B cell (primary cell): Measurements from ENCODE around the gene FAM72A. TPM values are rescaled to one million over a fixed set of nuclear protein-coding genes. Genes with fewer than 3 reads are reported as not detected.
"Not testable (repeated sequence)": the region's sequence is repeated elsewhere in the genome, so short reads cannot be mapped to it uniquely, and the experiment has no call there.

Experiments used
- ATAC-seq: fragments of 200-7000 bp; cut with Tn5 transposase; one replicate; pipeline ENCODE4 v1.10.0; 2021; ENCODE audit warnings: low read depth, mild to moderate bottlenecking, moderate number of reproducible peaks, moderate library complexity
- CTCF ChIA-PET: fragments of 350-600 bp; sonication (Branson Sonifier 250); formaldehyde crosslinking; loops from one replicate; lab custom pipeline; 2021; ENCODE audit warnings: antibody characterized with exemption, inconsistent platforms; lab: Charles Lee
- POLR2A ChIA-PET: fragments of 350-600 bp; sonication (Branson Sonifier 250); formaldehyde crosslinking; loops from one replicate; lab custom pipeline; 2021; ENCODE audit warnings: antibody characterized with exemption; lab: Charles Lee
- DNase-seq: peaks from one replicate; pipeline ENCODE4 v3.0.0; 2013
- H2AFZ ChIP-seq: 2 replicates; pipeline ENCODE4 v1.6.1; 2012; ENCODE audit warnings: mild to moderate bottlenecking, low read depth, low read length; ENCODE audit not compliant: insufficient read depth, poor library complexity, severe bottlenecking
- H3K27ac ChIP-seq, 2 donors: 1 replicate in 1 of 2; 2 replicates in 1 of 2; pipeline ENCODE4 v1.5.1; 2012 to 2013; ENCODE audit warnings: low read length in 2 of 2, mild to moderate bottlenecking in 2 of 2, moderate library complexity in 1 of 2
- H3K27me3 ChIP-seq, 4 experiments: fragments of 200-600 bp in 1 of 4; sonication (generic) in 1 of 4; replicated peaks in 1 of 4; 1 replicate in 2 of 4; 2 replicates in 2 of 4; pipeline versions ENCODE4 v1.6.1 to v1.7.0; 2013 to 2016; ENCODE audit warnings: low read length in 3 of 4, mild to moderate bottlenecking in 2 of 4, mixed read lengths in 1 of 4, moderate library complexity in 1 of 4; ENCODE audit not compliant: insufficient read depth in 4 of 4, control insufficient read depth in 3 of 4; ENCODE audit errors: control extremely low read depth in 1 of 4
- H3K36me3 ChIP-seq, 2 experiments: replicated peaks in 1 of 2; 1 replicate in 1 of 2; 2 replicates in 1 of 2; pipeline versions ENCODE4 v1.6.1 to v1.7.1; 2013; ENCODE audit warnings: low read length in 1 of 2; ENCODE audit not compliant: insufficient read depth in 2 of 2, control insufficient read depth in 1 of 2; ENCODE audit errors: control extremely low read depth in 1 of 2, extremely low read depth in 1 of 2
- H3K4me1 ChIP-seq, 2 donors: fragments of 200-600 bp in 1 of 2; sonication (generic) in 1 of 2; 1 replicate in 1 of 2; 2 replicates in 1 of 2; pipeline versions ENCODE4 v1.5.1 to v1.6.1; 2013 to 2017; ENCODE audit warnings: low read length in 2 of 2; ENCODE audit not compliant: control insufficient read depth in 2 of 2, insufficient read depth in 2 of 2
- H3K4me2 ChIP-seq: replicated peaks from 2 replicates; pipeline ENCODE3; 2012; ENCODE audit warnings: mild to moderate bottlenecking, low read depth, low read length; ENCODE audit not compliant: poor library complexity, severe bottlenecking
- H3K4me3 ChIP-seq, 5 experiments: fragments of 200-600 bp in 1 of 5; sonication (generic) in 1 of 5; 1 replicate in 3 of 5; 2 replicates in 2 of 5; pipeline versions ENCODE4 v1.5.1 to v1.7.0; 2011 to 2016; ENCODE audit warnings: low read length in 4 of 5, mild to moderate bottlenecking in 4 of 5, low read depth in 2 of 5, control low read depth in 1 of 5, moderate library complexity in 1 of 5; ENCODE audit not compliant: insufficient read depth in 1 of 5; ENCODE audit errors: control extremely low read depth in 1 of 5, extremely low read depth in 1 of 5
- H3K79me2 ChIP-seq: fragments of 200-600 bp; sonication (generic); one replicate; pipeline ENCODE4 v1.6.0; 2016; ENCODE audit warnings: low read length; ENCODE audit not compliant: control insufficient read depth, insufficient read depth
- H3K9ac ChIP-seq: fragments of 200-600 bp; sonication (generic); 2 replicates; pipeline ENCODE4 v1.6.1; 2017; ENCODE audit warnings: mild to moderate bottlenecking, low read length, moderate library complexity
- H3K9me3 ChIP-seq, 3 donors: one replicate each; pipeline versions ENCODE4 v1.6.1 to v1.7.1; 2013; ENCODE audit warnings: low read length in 2 of 3; ENCODE audit not compliant: control insufficient read depth in 2 of 3, insufficient read depth in 1 of 3; ENCODE audit errors: control extremely low read depth in 1 of 3
- H4K20me1 ChIP-seq: 2 replicates; pipeline ENCODE4 v1.6.0; 2012; ENCODE audit warnings: mild to moderate bottlenecking, low read length; ENCODE audit not compliant: insufficient read depth, control insufficient read depth, poor library complexity, severe bottlenecking
- H3K27ac Mint-ChIP-seq: one replicate; pipeline ENCODE4 v1.8.0; 2021; ENCODE audit warnings: mixed read lengths
- H3K27me3 Mint-ChIP-seq: one replicate; pipeline ENCODE4 v1.8.0; 2021; ENCODE audit warnings: mixed read lengths
- H3K4me1 Mint-ChIP-seq: one replicate; pipeline ENCODE4 v1.8.0; 2021; ENCODE audit warnings: mixed read lengths
- H3K4me3 Mint-ChIP-seq: one replicate; pipeline ENCODE4 v1.8.0; 2021; ENCODE audit warnings: mixed read lengths
- H3K9me3 Mint-ChIP-seq: one replicate; pipeline ENCODE4 v1.8.0; 2022; ENCODE audit warnings: mixed read lengths; ENCODE audit not compliant: insufficient read depth
- WGBS: methylation state at CpG from one replicate; pipeline ENCODE4 v1.1.5; 2013; ENCODE audit warnings: missing lambda C conversion rate; ENCODE audit not compliant: insufficient coverage; 5-methylcytosine and 5-hydroxymethylcytosine counted together
- intact Hi-C: fragments of 100-400 bp; cut with micrococcal nuclease; formaldehyde crosslinking; loops from one replicate; pipeline ENCODE4 v1.10.0; 2022
- polyA plus RNA-seq: library from polyadenylated mRNA; depleted of rRNA; stranded (reverse); fragments of >200 nt; gene quantifications from 2 replicates; pipeline ENCODE4 v1.2.3, GENCODE V29; 2012
- total RNA-seq, 2 donors: library from RNA; stranded (reverse); fragments of 120-200 nt in 1 of 2; gene quantifications; 1 replicate in 1 of 2; 2 replicates in 1 of 2; pipeline versions ENCODE4 v1.2.3 to v1.2.4, GENCODE V29; 2013 to 2022

Gene FAM72A
- total and polyA plus RNA-seq, 2 donors (not counting 1 experiment from before 2014, with no cell fraction given), result 1.7 to 1.8 TPM

DNA sequence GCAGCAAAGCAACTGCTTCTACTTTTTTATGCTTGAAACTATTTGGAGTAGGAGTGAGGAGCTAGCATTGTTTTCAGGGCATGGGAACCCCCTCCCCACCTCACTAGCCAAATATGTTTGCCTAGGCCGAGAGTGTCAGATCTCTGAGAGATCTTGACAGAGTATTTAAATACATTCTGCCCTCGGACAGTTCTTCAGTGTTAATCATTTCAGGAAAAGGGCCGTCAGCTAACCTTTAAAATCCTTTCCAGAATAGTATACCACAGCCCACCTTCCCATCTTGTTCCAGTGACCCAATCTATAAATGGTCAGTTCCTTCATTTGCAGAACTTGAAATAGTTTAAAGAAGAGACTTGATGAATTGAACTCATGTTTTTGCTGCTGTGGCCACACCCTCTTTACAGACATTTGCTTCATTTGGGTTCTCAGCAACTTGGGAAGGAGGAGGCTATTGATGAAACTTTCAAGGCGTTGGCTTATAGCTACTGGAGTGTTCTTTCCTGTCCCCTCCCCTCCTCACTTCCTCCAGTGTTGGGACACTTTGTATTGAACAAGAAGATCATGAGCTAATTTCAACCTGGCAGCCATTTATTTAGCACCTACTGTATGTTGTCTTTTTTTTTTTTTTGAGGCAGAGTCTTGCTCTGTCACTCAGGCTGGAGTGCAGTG is 17.8 kb upstream of the FAM72A start:
- H3K4me3 Mint-ChIP-seq, H3K27ac ChIP-seq, H3K9ac ChIP-seq, H3K27me3 Mint-ChIP-seq, H3K27ac Mint-ChIP-seq, DNase-seq, H4K20me1 ChIP-seq, H3K27me3 ChIP-seq, intact Hi-C loops, H3K9me3 Mint-ChIP-seq, H2AFZ ChIP-seq, H3K4me1 ChIP-seq, H3K4me1 Mint-ChIP-seq, CTCF ChIA-PET, H3K4me3 ChIP-seq, H3K4me2 ChIP-seq, H3K36me3 ChIP-seq, H3K9me3 ChIP-seq, H3K79me2 ChIP-seq, POLR2A ChIA-PET, ATAC-seq: not testable (repeated sequence)
- no CpG with 5 or more reads among the region's 4 CpGs for WGBS

- H3K4me3 ChIP-seq, H3K27me3 ChIP-seq, H3K4me1 Mint-ChIP-seq, H3K27ac Mint-ChIP-seq, H3K4me1 ChIP-seq, H3K9ac ChIP-seq, POLR2A ChIA-PET, H3K27me3 Mint-ChIP-seq, CTCF ChIA-PET, H2AFZ ChIP-seq, H3K9me3 Mint-ChIP-seq, ATAC-seq, H3K9me3 ChIP-seq, H3K4me3 Mint-ChIP-seq, H4K20me1 ChIP-seq, DNase-seq, H3K36me3 ChIP-seq, H3K4me2 ChIP-seq, H3K79me2 ChIP-seq, intact Hi-C loops, H3K27ac ChIP-seq: not testable (repeated sequence)
- no CpG with 5 or more reads among the region's 13 CpGs for WGBS
Measured at GRCh38 chr1:206219514-206220331, 17.1 kb upstream of the FAM72A start.

DNA sequence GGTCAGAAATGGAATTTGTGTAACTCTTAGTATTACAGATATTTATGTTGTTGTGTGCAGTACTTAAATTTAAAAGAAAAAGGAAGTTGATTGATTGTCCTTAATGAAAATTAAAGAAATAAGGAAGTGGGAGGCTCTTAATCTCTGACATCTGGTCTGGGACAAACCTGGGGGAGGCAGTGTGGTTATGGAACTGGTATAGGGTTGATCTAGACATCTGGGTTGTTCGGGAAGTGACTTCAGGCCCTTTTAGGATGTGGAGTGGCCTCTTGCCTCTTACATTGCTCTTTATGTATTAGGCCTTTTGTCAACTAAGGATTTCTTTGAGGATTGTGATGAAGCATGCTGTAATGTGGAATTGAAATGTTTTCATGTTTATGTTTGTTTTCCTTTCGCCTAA is 16.1 kb upstream of the FAM72A start:
- H2AFZ ChIP-seq, H3K4me1 Mint-ChIP-seq, H3K4me3 Mint-ChIP-seq, POLR2A ChIA-PET, H4K20me1 ChIP-seq, H3K4me1 ChIP-seq, H3K79me2 ChIP-seq, intact Hi-C loops, H3K27me3 Mint-ChIP-seq, H3K9me3 Mint-ChIP-seq, H3K27ac Mint-ChIP-seq, H3K36me3 ChIP-seq, H3K27ac ChIP-seq, CTCF ChIA-PET, H3K9me3 ChIP-seq, H3K4me3 ChIP-seq, H3K4me2 ChIP-seq, H3K9ac ChIP-seq, H3K27me3 ChIP-seq, DNase-seq: not testable (repeated sequence)
- peak; percentile 17 for ATAC-seq
- WGBS, result no CpG with 5 or more reads among the region's 2 CpGs

DNA sequence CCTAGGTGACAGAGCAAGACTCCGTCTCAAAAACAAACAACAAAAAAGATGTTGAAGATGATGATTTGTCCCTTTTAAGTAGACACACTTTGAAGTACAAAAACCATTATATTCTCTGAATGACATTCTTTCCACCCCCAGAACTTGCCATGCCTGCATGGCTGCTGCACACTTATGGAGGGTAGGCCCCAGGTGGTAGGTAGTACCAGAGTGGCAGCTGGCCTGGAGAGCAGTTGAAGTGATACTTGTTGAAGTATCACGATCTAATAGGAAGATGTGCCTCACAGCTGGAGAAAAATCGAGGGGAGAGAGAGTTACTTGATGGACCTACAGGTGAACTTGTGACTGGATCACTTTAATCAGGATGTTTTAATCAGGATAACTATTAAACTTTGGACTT is 15.6 kb upstream of the FAM72A start:
- H3K4me3 ChIP-seq, H3K9me3 Mint-ChIP-seq, H3K4me3 Mint-ChIP-seq, H3K27ac Mint-ChIP-seq, H3K4me1 Mint-ChIP-seq, CTCF ChIA-PET, H3K79me2 ChIP-seq, H3K27me3 ChIP-seq, H3K27me3 Mint-ChIP-seq, H3K4me1 ChIP-seq, H2AFZ ChIP-seq, DNase-seq, H4K20me1 ChIP-seq, intact Hi-C loops, H3K27ac ChIP-seq, H3K36me3 ChIP-seq, H3K9me3 ChIP-seq, POLR2A ChIA-PET, H3K9ac ChIP-seq, H3K4me2 ChIP-seq: not testable (repeated sequence)
- peak; percentile 7 for ATAC-seq
- WGBS, result no CpG with 5 or more reads among the region's 3 CpGs
